ACHN (cell line): Measurements from ENCODE around the gene FMO2.

Experiments used
- DNase-seq: peaks from one replicate; pipeline ENCODE4 v3.0.0-alpha.2; 2015
- in situ Hi-C: cut with HindIII; loops from 2 replicates; pipeline ENCODE4 v1.10.0; 2017; ENCODE audit warnings: low sequenced_read_pairs, low pct_ligation_motif_present, low pct_unique_long_range_greater_than_20kb

The FMO2 gene

DNA sequence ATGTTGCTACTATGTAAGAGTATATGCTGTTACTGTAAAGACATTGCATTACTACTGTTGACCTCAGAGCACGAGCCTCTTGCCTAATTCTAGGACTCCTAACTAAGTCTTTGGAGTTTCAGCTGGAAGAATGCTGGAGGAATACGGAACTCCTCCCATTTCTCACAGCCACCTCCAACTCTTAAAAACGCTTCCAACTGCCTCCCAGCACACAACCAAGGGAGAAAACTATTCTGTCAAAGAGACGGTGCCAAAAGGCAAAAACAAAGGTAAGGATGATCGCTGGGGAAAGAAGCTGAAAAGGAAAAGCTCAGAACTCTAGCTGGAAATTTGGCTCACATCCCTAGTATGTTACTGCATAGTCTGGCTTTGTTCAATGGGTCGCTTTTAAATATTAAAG lies at the start of gene FMO2:
FMO2 (plus strand) TSS at position 210 of the 400 bp plus-strand sequence. CDS start 414 bp downstream, outside the sequence.
- in situ Hi-C loops, result no loop called here
- no peak for DNase-seq

DNA sequence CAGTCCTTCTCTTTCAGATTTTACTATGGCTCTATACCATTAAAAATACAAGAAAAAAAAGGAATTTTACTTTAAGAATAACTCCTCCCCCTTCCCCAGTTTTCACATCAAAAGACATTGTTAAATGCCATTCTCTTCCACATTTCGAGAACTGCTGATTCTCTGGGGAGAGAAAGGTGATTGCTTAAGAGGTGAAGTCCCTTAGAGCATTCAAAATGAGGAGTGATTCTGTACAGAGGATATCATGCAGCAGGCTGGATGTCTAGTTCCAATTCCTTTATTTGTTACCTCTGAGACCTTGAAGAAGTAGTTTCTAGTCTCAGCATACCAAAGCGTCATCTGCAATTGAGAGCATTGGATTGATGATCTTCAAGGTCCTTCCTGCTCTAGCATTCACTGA lies 47.5 kb upstream of the FMO2 start:
- in situ Hi-C loops, result no loop called here

GRCh38 chr1:171138980-171139379 lies 46.1 kb upstream of the FMO2 start:
- in situ Hi-C loops, result no loop called here
- DNase-seq, result no peak

More for the DNA sequence above, 47.5 kb upstream of the FMO2 start:
- DNase-seq, result no peak

- no peak for DNase-seq
- in situ Hi-C loops, result no loop called here
Measured at GRCh38 chr1:171139890-171140289, 45.2 kb upstream of the FMO2 start.

DNA sequence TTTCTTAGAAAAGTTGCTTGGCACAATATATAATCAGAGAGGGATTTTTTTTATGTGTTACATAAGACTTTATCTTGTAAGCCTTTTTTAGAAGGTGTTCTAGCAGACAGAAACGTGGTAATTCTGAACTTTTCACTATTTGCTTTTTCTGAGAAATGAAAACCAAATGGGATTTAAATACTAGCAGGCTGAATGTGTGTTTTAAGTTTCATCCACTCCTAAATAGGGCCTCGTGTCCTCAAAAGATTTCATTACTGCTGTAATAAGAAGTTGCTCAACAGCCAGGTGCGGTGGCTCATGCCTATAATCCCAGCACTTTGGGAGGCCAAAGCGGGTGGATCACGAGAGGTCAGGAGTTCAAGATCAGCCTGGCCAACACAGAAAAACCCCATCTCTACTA lies 44.7 kb upstream of the FMO2 start:
- no peak for DNase-seq
- in situ Hi-C loops, result no loop called here

DNA sequence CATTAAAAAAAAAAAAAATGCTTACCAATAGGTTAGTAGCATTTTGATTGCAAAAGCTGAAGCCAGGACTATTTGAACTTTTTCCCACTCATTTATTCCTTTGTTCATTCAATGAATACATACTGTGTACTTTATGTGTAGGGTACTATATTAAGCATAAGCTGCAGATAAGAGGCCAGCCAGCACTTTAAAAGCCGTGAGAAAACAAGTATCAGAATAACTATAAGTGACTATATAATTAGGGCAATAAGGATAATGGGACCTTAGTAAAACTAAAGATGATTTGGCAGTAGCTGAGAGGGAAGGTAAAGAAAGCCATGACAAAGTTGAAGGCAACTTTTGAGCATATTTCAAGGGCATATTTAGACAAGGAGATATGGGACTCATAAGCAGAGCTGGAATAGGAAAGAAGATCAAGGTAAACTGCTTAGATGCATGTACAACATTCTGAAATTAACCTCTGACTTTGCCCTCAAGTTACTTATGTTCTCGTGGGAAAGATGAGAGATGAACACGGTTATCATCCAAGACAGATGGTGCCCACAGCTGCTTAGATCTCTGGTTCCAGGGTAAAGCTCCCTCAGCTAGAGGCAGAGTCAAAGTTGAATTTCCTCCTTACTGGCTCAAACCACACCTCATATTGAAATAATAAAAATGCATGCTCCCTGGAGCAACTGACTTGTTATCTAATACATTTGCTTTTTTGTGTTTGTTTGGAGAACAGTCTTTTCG lies 44.0 kb upstream of the FMO2 start:
- DNase-seq, result no peak
- in situ Hi-C loops, result no loop called here

GRCh38 chr1:171141688-171142415 lies 43.2 kb upstream of the FMO2 start:
- in situ Hi-C loops, result no loop called here
- no peak for DNase-seq

- DNase-seq, result no peak
- in situ Hi-C loops, result no loop called here
Measured at GRCh38 chr1:171142416-171143385, 42.4 kb upstream of the FMO2 start.

DNA sequence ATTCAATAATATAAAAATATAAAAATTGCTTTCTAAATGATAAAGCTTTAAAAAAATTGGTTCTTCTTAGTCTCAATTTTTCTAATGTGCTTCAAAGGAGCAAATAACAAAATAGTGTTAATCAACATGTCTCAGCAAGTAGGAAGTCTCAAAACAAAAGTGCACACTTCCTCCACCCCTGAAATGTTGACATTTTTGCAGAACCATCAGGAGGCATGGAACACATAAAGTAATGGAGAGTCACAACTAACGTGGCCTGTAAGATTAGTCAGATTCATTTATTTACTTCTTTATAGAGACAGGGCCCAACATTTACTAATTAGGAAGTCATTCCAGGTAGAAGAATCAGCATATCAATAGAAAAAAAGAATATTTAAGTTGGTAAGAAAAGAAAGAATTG lies 34.9 kb upstream of the FMO2 start:
- in situ Hi-C loops, result no loop called here
- DNase-seq, result no peak

- in situ Hi-C loops, result no loop called here
- no peak for DNase-seq
Measured at GRCh38 chr1:171152549-171152948, 32.6 kb upstream of the FMO2 start.

GRCh38 chr1:171155484-171155883 lies 29.6 kb upstream of the FMO2 start:
- in situ Hi-C loops, result no loop called here
- no peak for DNase-seq

DNA sequence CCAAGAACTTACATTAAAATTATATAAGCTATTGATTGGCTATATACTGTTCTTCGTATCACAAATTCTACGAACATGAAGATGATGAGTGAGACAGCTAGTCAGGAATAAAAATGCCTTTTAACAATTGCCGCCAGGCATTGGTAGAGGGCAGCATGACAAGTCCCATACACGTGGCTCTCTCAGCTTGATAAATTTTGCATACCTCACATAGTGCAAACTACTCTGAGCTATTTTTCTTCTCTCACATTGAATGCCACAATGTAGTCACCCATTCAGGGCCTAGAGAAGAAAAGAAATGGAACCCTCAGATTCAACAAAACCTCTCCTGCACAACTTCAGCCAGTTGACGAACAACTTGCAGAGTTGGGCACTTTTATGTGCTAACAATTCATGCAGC lies 27.0 kb upstream of the FMO2 start:
- no peak for DNase-seq
- in situ Hi-C loops, result no loop called here

DNA sequence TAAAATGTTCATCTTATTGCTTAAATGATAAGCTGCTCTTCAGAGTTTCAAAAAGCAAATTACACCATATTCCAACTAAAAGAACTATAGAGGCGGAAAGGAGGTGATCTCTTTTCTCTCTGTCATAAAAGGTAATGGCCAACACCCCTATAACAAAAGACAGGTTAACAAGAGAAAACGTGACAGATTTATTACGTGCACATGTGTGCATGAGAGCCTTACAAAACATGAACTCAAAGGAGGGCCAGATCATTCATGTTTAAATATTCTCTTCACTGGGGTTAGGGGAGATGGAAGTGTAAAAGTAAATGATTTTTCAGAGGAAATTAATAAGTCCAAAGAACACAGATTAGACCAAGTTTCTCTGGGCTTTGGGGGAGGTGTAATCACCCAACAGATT lies 26.5 kb upstream of the FMO2 start:
- no peak for DNase-seq
- in situ Hi-C loops, result no loop called here

DNA sequence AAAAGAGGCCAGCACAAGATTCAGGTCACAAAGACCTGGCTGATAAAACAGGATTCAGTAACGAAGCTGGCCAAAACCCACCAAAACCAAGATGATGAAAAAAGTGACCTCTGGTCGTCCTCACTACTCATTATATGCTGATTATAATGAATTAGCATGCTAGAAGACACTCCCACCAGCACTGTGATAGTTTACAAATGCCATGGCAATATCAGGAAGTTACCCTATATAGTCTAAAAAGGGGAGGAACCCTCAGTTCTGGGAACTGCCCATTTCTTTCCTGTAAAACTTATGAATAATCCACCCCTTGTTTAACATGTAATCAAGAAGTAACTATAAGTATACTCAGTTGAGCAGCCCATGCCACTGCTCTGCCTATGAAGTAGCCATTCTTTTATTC lies 26.0 kb upstream of the FMO2 start:
- in situ Hi-C loops, result no loop called here
- DNase-seq, result no peak

DNA sequence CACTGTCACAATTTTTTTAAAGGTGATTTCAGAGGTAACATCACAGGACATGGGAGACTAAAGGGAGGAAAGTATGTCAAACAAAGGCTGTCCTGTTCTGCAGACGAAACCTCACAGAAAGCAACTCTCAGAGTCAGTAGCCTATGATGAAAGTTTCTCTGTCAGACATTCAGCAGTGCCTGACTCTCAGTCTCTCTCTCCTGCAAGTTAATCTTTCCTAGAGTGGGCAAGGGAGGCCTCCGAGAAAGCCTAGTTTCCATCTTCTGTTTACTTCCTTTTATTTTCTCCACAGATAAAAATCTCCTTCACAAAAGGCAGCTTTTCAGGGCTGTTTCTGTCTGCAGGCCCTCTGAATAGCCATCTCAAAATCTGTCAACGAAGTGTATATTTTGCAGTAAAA lies 24.9 kb upstream of the FMO2 start:
- in situ Hi-C loops, result no loop called here
- no peak for DNase-seq

GRCh38 chr1:171160639-171161354 lies 24.3 kb upstream of the FMO2 start:
- no peak for DNase-seq
- in situ Hi-C loops, result no loop called here

DNA sequence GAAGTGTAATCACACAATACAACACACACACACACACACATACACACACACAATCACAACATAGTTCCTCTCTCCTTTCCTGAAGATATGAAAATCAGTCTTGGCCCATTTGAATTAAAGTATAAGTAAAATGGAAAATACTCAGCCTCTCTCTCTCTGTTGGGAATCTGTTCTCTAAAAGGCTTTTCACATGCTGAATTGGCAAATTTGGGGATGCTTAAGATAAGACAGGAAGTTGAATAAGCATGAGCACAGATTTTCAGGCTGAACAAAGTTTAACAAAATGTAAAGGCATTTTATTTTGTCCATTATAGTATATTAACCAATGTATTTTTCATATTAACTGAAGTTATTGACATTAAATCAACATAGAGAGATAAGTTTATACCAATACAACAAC lies 23.7 kb upstream of the FMO2 start:
- in situ Hi-C loops, result no loop called here
- no peak for DNase-seq

GRCh38 chr1:171166361-171166760 lies 18.7 kb upstream of the FMO2 start:
- DNase-seq, result no peak
- in situ Hi-C loops, result no loop called here

- DNase-seq, result no peak
- in situ Hi-C loops, result no loop called here
Measured at GRCh38 chr1:171167785-171168184, 17.3 kb upstream of the FMO2 start.
